Measurements from ENCODE around the gene CACNA1I. TPM values are rescaled to one million over a fixed set of nuclear protein-coding genes. Genes with fewer than 3 reads are reported as not detected.

Gene CACNA1I
- total and polyA plus RNA-seq, 2 experiments from 2014 or later: 0.42 to 2.4 TPM

DNA sequence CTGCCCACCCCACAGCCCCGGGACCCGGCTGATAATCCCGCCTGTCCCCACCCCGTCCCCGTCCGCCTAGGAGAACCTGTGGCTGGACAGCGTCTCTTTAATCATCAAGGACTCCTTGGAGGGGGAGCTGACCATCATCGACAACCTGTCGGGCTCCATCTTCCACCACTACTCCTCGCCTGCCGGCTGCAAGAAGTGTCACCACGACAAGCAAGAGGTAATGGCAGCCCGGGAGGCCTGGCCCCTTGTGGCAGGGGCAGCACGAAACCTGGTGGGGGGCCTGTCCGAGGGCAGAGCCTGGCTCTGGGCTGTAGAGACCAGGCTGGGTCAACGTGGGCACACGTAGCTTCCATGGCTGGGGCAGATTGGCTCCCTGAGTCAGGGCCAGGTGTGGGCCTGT is 109.1 kb downstream of the CACNA1I start (continued):
- TF ChIP-seq, protein P1, sequence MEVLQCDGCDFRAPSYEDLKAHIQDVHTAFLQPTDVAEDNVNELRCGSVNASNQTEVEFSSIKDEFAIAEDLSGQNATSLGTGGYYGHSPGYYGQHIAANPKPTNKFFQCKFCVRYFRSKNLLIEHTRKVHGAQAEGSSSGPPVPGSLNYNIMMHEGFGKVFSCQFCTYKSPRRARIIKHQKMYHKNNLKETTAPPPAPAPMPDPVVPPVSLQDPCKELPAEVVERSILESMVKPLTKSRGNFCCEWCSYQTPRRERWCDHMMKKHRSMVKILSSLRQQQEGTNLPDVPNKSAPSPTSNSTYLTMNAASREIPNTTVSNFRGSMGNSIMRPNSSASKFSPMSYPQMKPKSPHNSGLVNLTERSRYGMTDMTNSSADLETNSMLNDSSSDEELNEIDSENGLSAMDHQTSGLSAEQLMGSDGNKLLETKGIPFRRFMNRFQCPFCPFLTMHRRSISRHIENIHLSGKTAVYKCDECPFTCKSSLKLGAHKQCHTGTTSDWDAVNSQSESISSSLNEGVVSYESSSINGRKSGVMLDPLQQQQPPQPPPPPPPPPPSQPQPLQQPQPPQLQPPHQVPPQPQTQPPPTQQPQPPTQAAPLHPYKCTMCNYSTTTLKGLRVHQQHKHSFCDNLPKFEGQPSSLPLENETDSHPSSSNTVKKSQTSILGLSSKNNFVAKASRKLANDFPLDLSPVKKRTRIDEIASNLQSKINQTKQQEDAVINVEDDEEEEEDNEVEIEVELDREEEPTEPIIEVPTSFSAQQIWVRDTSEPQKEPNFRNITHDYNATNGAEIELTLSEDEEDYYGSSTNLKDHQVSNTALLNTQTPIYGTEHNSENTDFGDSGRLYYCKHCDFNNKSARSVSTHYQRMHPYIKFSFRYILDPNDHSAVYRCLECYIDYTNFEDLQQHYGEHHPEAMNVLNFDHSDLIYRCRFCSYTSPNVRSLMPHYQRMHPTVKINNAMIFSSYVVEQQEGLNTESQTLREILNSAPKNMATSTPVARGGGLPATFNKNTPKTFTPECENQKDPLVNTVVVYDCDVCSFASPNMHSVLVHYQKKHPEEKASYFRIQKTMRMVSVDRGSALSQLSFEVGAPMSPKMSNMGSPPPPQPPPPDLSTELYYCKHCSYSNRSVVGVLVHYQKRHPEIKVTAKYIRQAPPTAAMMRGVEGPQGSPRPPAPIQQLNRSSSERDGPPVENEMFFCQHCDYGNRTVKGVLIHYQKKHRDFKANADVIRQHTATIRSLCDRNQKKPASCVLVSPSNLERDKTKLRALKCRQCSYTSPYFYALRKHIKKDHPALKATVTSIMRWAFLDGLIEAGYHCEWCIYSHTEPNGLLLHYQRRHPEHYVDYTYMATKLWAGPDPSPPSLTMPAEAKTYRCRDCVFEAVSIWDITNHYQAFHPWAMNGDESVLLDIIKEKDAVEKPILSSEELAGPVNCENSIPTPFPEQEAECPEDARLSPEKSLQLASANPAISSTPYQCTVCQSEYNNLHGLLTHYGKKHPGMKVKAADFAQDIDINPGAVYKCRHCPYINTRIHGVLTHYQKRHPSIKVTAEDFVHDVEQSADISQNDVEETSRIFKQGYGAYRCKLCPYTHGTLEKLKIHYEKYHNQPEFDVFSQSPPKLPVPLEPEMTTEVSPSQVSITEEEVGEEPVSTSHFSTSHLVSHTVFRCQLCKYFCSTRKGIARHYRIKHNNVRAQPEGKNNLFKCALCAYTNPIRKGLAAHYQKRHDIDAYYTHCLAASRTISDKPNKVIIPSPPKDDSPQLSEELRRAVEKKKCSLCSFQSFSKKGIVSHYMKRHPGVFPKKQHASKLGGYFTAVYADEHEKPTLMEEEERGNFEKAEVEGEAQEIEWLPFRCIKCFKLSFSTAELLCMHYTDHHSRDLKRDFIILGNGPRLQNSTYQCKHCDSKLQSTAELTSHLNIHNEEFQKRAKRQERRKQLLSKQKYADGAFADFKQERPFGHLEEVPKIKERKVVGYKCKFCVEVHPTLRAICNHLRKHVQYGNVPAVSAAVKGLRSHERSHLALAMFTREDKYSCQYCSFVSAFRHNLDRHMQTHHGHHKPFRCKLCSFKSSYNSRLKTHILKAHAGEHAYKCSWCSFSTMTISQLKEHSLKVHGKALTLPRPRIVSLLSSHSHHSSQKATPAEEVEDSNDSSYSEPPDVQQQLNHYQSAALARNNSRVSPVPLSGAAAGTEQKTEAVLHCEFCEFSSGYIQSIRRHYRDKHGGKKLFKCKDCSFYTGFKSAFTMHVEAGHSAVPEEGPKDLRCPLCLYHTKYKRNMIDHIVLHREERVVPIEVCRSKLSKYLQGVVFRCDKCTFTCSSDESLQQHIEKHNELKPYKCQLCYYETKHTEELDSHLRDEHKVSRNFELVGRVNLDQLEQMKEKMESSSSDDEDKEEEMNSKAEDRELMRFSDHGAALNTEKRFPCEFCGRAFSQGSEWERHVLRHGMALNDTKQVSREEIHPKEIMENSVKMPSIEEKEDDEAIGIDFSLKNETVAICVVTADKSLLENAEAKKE (CRISPR knock-in tag; IDR thresholded peaks at IDR 0.05): no peak
- TF ChIP-seq STAT1 (IDR thresholded peaks at IDR 0.05; ENCODE audit: unreplicated experiment): no peak

- no peak overlapping the region for H3K27ac Mint-ChIP-seq
- TF ChIP-seq CREB1 (CRISPR knock-in tag; IDR thresholded peaks at IDR 0.05; ENCODE audit: low read depth): no peak
- no peak for TF ChIP-seq ZNF114 (CRISPR knock-in tag; IDR thresholded peaks at IDR 0.05)
- TF ChIP-seq NANOG (IDR thresholded peaks at IDR 0.05; ENCODE audit: borderline replicate concordance): no peak
- no peak for TF ChIP-seq REST (IDR thresholded peaks at IDR 0.05; ENCODE audit: unreplicated experiment)
- TF ChIP-seq CTCF (conservative IDR thresholded peaks at IDR 0.05; ENCODE audit: low read depth in 2 of 2): no peak
- no peak for TF ChIP-seq POLR2AphosphoS5 (IDR thresholded peaks at IDR 0.05; ENCODE audit: low read depth)
- no peak for TF ChIP-seq STAT1 (IDR thresholded peaks at IDR 0.05; ENCODE audit: unreplicated experiment)
- no peak for TF ChIP-seq ZNF331 (CRISPR knock-in tag; IDR thresholded peaks at IDR 0.05; ENCODE audit: low read depth)
Measured at GRCh38 chr22:39680486-39680885, 109.9 kb downstream of the CACNA1I start.

More at GRCh38 chr22:39680486-39680885, 109.9 kb downstream of the CACNA1I start:
- Histone ChIP-seq H2AFZ (no peak overlapping the region), H3K4me3 (no peak overlapping the region), H3F3A (replicated peaks; ENCODE audit: low read depth) (no peaks in the 10 kb centered on the region), H3K4me1 (ENCODE audit: insufficient read depth) (no peaks in the 10 kb centered on the region), H3K79me2 (replicated peaks; ENCODE audit: insufficient read depth) (no peaks in the 10 kb centered on the region), H4K20me1 (replicated peaks; ENCODE audit: insufficient read depth) (no peaks in the 10 kb centered on the region), H3K27me3 (ENCODE audit: insufficient read depth) (no peaks in the 10 kb centered on the region), H3K4me2 (no peak overlapping the region), H3K9me2 (ENCODE audit: insufficient read depth) (no peaks in the 10 kb centered on the region), H3K36me3 (ENCODE audit: insufficient read depth) (no peaks in the 10 kb centered on the region), H3K27ac (ENCODE audit: low read depth) (no peak overlapping the region)
- H3K36me3 Mint-ChIP-seq (ENCODE audit: low read depth): peaks cover 3% of the 10 kb centered on the region; the same call in 1 of the 3 replicates
- H3K27me3 Mint-ChIP-seq (ENCODE audit: insufficient read depth, low read depth, poor library complexity): peaks cover 19% of the 10 kb centered on the region
- DNase-seq (ENCODE audit: low spot score): no peak
- no peaks in the 10 kb centered on the region for H3K9me3 Mint-ChIP-seq
- H3K4me1 Mint-ChIP-seq: no peaks in the 10 kb centered on the region
- no peak for ATAC-seq
- H3K4me3 Mint-ChIP-seq: no peak overlapping the region

Measured in GM23338 (cell line).